ENCODE data around the gene ZDHHC8.

ZDHHC8 gene
- 35.4 to 57.5 reads per million in 2 experiments for total RNA-seq

DNA sequence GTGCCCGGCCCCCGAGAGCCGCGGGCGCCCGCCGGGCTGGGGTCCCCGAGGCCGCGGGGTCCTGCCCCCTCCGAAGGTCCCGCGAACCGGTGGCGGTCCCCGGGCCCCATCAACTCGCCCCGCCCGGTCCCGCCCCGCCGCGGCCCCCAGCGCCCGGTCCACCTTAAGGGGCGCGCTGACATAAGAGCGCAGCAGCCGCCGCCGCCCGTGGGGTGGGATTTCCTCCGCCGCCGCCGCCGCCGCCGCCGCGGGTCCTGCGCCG lies at the start of gene ZDHHC8:
TSS of gene ZDHHC8 (plus strand) at position 208 of the 262 bp plus-strand sequence. CDS start 144 bp downstream, outside the sequence.
- DNase-seq (ENCODE audit: low read depth), result peak; percentile 36

DNA sequence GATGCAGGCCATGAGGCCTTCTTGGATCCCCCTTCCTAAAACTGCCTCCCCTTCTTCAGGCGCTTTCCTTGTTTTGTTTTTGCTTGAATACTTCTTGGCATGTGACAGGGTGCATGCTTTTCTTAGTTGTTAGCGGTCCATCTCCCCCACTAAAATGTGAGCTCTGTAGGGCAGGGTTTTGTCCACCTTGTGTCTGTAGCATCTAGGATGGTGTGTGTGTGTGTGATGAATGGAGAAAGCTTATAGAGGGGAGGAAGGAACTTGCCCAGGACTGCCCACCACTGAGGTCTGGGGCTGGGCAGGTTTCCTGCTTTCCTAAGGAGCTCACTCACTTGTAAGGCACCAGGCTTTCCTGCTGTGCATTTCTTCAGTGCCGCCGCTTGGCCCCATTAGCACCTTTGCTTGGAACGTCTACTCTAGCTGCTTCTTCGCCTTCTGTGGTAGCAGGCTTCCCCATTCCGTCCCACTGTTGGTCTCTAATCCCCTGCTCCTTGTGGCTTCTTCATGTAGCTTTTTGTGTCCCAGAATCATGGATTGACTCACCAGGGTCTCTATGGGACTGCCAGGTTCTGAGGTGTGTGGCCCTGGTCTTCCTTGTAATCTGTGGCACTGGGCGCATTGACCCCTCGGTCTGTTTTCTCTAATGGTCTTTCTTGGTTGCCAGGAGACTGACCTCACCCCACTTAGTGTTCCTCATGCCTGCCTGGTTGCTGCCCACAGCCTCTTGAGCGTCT lies 48.3 kb upstream of the ZDHHC8 start:
- no peak for DNase-seq (ENCODE audit: low read depth)

GRCh38 chr22:20083891-20084546 lies 47.6 kb upstream of the ZDHHC8 start:
- no peak for DNase-seq (ENCODE audit: low read depth)

- DNase-seq (ENCODE audit: low read depth), result no peak
Observed at GRCh38 chr22:20084547-20085413, 46.8 kb upstream of the ZDHHC8 start.

DNA sequence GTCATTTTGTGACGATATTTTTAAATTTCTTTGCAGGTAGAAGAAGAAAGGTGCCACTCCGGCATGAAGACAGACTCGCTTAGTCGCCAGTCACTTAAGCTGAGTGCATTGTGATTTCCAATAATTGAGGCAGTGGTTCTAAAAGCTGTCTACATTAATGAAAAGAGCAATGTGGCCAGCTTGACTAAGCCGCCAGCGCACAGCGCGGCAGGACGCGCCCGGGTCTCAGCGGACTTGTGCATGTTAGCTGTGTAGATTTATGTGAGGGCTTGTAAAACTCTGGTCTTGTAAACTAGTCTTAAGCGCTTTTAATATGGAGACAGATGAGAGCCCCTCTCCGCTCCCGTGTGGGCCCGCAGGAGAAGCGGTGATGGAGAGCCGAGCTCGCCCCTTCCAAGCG lies 46.0 kb upstream of the ZDHHC8 start:
- no peak for DNase-seq (ENCODE audit: low read depth)

GRCh38 chr22:20086101-20086599 lies 45.5 kb upstream of the ZDHHC8 start:
- DNase-seq (ENCODE audit: low read depth), result no peak

GRCh38 chr22:20086763-20087162 lies 44.8 kb upstream of the ZDHHC8 start:
- no peak for DNase-seq (ENCODE audit: low read depth)

DNA sequence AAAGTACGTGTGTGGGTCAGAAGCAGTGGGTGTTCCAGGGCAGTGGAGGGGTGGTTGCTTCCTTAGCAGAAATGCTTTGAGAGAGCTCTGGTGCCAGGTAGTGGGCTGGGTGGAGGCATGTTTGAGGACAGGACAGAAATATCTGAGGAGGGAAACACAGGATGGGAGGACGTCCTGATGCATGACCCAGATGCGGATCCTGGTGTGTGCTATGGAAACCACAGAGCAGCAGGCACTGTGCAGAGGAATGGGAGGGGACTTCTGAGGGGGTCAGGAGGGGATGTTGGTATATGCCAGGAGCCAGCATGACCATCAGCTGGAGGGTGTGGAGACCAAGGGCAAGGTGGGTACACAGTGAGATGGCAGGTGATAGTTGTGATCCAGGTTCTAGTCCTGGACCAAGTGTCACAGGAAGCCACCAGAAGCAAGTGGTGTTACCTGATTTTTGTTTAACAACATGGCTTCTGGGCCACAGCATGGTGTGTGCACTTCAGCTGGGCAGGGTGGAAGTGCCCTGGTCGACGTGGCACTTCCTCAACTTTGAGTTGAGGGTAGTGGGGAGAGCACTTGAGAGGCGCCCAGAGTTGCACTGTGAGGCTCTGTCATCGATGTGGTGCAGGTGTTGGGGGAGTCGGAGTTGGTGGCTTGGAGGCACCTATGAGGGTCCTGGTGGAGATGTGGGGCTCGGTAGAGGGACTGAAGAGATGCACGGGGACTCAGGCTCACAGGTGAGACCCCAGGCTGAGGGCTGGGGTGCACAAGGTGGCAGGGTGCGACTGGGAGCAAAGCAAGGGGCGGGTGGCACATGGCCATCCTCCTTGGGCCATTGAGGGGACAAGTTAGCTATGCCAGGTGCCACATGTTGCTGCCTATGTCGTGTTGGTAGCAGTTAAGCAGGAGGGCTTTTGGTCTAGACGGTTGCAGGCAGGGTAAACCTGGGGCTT lies 44.0 kb upstream of the ZDHHC8 start:
- DNase-seq (ENCODE audit: low read depth), result no peak

GRCh38 chr22:20088263-20088648 lies 43.3 kb upstream of the ZDHHC8 start:
- DNase-seq (ENCODE audit: low read depth), result no peak

DNA sequence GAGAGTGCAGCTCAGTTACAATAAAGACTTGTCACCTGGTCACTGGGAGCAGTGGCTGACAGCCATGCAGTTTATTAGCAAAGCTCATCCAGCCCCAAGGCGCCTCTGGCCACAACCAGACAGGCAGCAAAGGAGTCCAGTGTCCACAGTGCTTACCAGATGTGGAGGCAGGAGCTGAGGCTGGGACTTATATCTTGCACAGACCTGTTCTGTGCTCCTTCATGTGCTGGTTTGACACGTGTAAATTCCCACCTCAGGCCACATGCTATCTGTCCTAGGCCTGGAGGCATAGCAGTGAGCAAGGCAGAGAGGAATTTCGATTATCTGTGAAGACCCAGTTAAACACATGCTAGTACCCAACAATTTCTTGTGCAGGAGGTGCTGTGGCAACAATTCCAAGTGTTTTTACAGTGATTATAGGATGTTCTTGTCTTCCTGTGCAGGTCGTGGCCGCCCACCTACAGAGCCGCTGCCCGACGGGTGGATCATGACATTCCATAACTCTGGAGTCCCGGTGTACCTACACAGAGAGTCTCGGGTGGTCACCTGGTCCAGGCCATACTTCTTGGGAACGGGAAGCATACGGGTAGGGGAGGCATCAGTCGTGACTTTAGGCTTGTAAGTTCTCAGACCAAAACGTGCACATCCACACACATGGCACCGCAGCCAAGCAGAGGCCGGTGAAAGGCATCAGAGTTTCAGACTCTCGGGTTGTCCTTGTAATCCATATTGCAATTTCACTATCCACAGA lies 42.2 kb upstream of the ZDHHC8 start:
- no peak for DNase-seq (ENCODE audit: low read depth)

- DNase-seq (ENCODE audit: low read depth), result no peak
Observed at GRCh38 chr22:20089977-20090729, 41.5 kb upstream of the ZDHHC8 start.

- DNase-seq (ENCODE audit: low read depth), result no peak
Observed at GRCh38 chr22:20090730-20091240, 40.8 kb upstream of the ZDHHC8 start.

DNA sequence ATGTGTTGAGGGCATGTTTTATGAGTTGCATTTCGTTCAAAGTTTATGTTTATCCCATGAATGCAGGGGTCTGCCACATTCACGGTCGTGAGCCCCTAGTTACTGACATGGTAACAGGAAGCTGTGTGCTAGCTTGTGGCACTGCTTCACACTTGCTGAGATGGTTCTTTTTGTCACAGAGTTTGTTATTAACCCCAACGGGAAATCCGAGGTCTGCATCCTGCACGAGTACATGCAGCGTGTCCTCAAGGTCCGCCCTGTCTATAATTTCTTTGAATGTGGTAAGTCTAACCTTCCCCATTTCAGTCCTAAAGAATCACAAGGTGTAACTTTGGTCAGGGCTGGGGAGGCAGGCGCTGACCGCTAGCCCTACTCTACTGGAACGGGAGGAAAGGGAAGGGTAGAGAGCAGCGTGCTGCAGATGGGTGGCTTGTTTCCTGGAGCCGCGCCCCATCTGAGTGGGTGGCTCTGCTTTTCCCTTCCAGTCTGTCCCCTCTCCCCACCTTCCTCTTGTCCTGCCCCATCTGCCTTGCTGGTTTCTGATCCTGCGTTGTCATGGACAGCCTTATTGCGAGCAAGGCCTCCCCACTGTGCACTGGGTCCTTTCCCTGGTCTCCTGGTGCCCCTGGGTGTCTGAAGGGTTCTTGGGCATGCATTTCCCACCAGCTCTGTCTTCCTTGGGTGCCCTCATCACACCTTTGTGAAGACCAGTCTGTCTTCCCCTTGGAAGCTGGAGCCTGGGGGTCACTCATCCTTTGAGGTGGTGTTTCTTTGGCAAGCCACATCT lies 39.7 kb upstream of the ZDHHC8 start:
- DNase-seq (ENCODE audit: low read depth), result no peak

DNA sequence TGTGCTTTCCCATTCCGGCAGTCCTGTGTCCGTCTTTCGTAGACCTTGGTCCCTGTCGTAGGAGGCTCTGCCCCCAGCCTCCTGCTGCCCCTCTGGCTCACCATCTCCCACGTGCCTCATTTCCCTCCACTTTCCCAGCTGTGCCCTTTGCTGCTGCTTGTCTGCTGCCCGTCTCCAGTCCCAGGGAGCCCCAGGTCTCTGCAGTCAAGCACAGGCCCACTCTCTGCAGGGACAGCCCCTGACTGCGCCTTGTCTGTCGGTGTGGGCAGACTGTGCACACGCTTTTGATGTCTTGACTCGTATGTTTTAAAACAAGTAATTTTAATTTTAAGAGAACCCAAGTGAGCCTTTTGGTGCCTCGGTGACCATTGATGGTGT lies 39.1 kb upstream of the ZDHHC8 start:
- no peak for DNase-seq (ENCODE audit: low read depth)

- DNase-seq (ENCODE audit: low read depth), result no peak
Observed at GRCh38 chr22:20093418-20094196, 38.0 kb upstream of the ZDHHC8 start.

GRCh38 chr22:20094197-20094807 lies 37.3 kb upstream of the ZDHHC8 start:
- no peak for DNase-seq (ENCODE audit: low read depth)

GRCh38 chr22:20095521-20095920 lies 36.1 kb upstream of the ZDHHC8 start:
- DNase-seq (ENCODE audit: low read depth), result no peak

All from T follicular helper cell (primary cell).